Measurements from ENCODE around the gene PCDHGC4. TPM values are rescaled to one million over a fixed set of nuclear protein-coding genes. Genes with fewer than 3 reads are reported as not detected.
A peak's percentile ranks its signal among the peaks of the same experiment; 100 is the strongest.

PCDHGC4 gene
- total RNA-seq, 3 donors from 2014 or later, result 2.6 to 6.2 (median 6.0) TPM

- peaks cover 0 to 16% of the 10 kb centered on the region in 2 donors for H3K4me1 ChIP-seq
- H3K36me3 ChIP-seq, result no peaks in the 10 kb centered on the region
- H3K27ac ChIP-seq, result peak overlapping the region; percentile 77 to 92
- H3K9me3 ChIP-seq, result no peaks in the 10 kb centered on the region
- TF ChIP-seq POLR2AphosphoS5 (IDR thresholded peaks at IDR 0.05), result peak in 2 of 3 donors; percentile 46 to 80
- no peak for TF ChIP-seq POLR2A (IDR thresholded peaks at IDR 0.05)
- no peaks in the 10 kb centered on the region for H3K27me3 ChIP-seq
- intact Hi-C loops (cut with DNase I; ENCODE audit: low total_unique reads), result no loop called here
- DNase-seq (ENCODE audit: low spot score in 2 of 2), result peak in 1 of 2 donors; percentile 80
- no peak overlapping the region for H3K4me3 ChIP-seq
Observed at GRCh38 chr5:141521244-141521781, 36.5 kb downstream of the PCDHGC4 start.

GRCh38 chr5:141522301-141522700, 37.5 kb downstream of the PCDHGC4 start:
- Histone ChIP-seq H3K36me3 (no peaks in the 10 kb centered on the region), H3K27me3 (no peaks in the 10 kb centered on the region), H3K9me3 (no peaks in the 10 kb centered on the region), H3K27ac (peak overlapping the region; percentile 77 to 92), H3K4me1 (peaks cover 0 to 16% of the 10 kb centered on the region in 2 donors), H3K4me3 (no peak overlapping the region)
- no peak for DNase-seq (ENCODE audit: low spot score in 2 of 2)
- intact Hi-C loops (cut with DNase I; ENCODE audit: low total_unique reads), result no loop called here
- TF ChIP-seq CTCF (IDR thresholded peaks at IDR 0.05) (no peak), POLR2AphosphoS5 (IDR thresholded peaks at IDR 0.05) (no peak), POLR2A (IDR thresholded peaks at IDR 0.05) (no peak)

DNA sequence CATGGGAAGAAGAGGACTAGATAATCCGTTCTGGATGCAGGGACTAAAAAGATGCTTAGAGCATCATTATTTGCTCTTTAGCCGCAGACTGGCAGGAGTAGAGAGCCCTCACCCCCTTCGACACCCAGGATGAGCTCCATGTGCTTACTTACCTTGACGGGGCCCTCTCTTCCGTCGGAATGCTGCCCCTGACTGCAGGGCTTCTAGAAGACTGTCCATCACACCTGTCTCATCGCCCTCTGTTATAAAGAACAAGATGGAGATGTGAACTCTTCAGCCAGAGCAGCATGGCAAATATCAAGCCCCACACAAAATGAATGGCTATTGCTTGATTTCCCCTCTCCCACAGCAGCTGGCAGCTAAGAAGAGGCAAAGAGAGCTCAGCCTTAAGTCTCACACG, 39.2 kb downstream of the PCDHGC4 start:
- no peak for DNase-seq (ENCODE audit: low spot score in 2 of 2)
- TF ChIP-seq CTCF (IDR thresholded peaks at IDR 0.05) (no peak), POLR2A (IDR thresholded peaks at IDR 0.05) (no peak), POLR2AphosphoS5 (IDR thresholded peaks at IDR 0.05) (no peak)
- Histone ChIP-seq H3K9me3 (no peaks in the 10 kb centered on the region), H3K4me1 (peaks cover 0 to 19% of the 10 kb centered on the region in 2 donors), H3K27ac (peak overlapping the region; percentile 53 to 92), H3K36me3 (no peaks in the 10 kb centered on the region), H3K4me3 (no peak overlapping the region), H3K27me3 (no peaks in the 10 kb centered on the region)
- intact Hi-C loops (cut with DNase I; ENCODE audit: low total_unique reads), result no loop called here

DNA sequence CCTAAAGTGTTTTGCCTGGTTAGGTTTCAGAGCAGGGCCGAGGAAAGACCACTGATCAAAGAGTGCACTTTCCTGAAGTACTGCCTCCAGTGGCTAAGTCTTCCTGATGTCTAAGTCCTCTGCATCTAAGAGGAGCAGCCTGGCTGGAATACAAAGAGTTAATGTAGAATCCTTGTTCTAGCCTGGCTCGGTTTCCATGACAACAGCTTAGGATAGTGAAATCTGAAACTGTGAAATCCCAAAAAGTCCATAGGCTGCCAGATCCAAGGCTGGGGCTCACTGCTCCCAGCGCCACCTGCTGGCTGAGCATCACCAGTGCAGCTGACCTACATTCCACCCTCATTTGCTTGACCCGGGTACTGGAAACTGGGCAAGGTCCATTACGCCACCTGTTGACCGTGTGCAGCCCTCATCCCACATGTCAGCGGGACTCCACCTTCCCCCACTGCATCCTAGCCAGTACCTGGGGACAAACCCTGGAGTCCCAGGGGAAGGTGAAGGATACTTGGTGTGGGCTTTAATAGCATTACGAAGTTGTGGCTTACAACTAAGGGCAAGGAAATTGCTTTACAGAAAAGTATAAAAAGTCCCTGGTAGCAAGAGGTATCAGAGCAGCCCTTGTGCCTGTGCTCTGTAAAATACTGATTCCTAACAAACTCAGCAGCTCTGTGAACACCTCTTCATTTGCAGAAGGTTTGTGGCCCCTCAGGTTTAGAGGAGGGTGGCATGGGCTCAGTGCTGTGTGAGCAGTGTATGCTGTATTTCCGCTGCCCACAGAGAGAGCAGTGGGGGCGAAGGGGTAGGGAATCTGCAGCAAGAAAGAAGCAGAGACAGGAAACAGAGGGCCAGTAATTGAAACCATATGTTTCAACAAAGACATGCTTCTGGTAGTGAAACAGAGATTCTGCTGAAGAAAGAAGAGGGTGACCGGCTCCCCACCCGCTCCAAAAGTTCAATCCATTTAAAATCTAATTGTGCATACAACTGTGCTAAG, 40.1 kb downstream of the PCDHGC4 start:
- intact Hi-C loops (cut with DNase I; ENCODE audit: low total_unique reads), result loop anchor here (5.0 kb wide), 1 partner anchor 123 kb away; the partner anchor contains the start of gene PCDHGA9
- Histone ChIP-seq H3K27me3 (no peaks in the 10 kb centered on the region), H3K4me1 (peaks cover 0 to 22% of the 10 kb centered on the region in 2 donors)

More for the DNA sequence above, 40.1 kb downstream of the PCDHGC4 start:
- H3K36me3 ChIP-seq, result no peaks in the 10 kb centered on the region
- H3K27ac ChIP-seq, result peak overlapping the region; percentile 53 to 92
- TF ChIP-seq CTCF (IDR thresholded peaks at IDR 0.05) (peak; percentile 99), POLR2A (IDR thresholded peaks at IDR 0.05) (no peak), POLR2AphosphoS5 (IDR thresholded peaks at IDR 0.05) (peak; percentile 82 to 95 (median 93))
- H3K9me3 ChIP-seq, result no peaks in the 10 kb centered on the region
- peak overlapping the region in 1 of 3 donors; percentile 8 for H3K4me3 ChIP-seq
- peak; percentile 80 to 85 for DNase-seq (ENCODE audit: low spot score in 2 of 2)
